Duodenal mucosa (tissue), 2 donors: ENCODE measurements around the gene TUBA4B.
"Not testable (repeated sequence)": the region's sequence is repeated elsewhere in the genome, so short reads cannot be mapped to it uniquely, and the experiment has no call there.

ENCODE experiments used
- H3K27ac ChIP-seq: one replicate; pipeline ENCODE4 v1.7.0; 2013; ENCODE audit warnings: low read depth, low read length
- H3K27me3 ChIP-seq, 2 donors: one replicate each; pipeline ENCODE4 v1.7.0; 2013; ENCODE audit warnings: low read length in 2 of 2, control low read depth in 1 of 2; ENCODE audit not compliant: insufficient read depth in 2 of 2, control insufficient read depth in 1 of 2
- H3K36me3 ChIP-seq, 2 donors: one replicate each; pipeline ENCODE4 v1.7.0; 2013; ENCODE audit warnings: low read length in 2 of 2, control low read depth in 1 of 2; ENCODE audit not compliant: insufficient read depth in 2 of 2, control insufficient read depth in 1 of 2
- H3K4me1 ChIP-seq, 2 donors: one replicate each; pipeline ENCODE4 v1.7.0; 2013; ENCODE audit warnings: low read length in 2 of 2, control low read depth in 1 of 2; ENCODE audit not compliant: insufficient read depth in 2 of 2, control insufficient read depth in 1 of 2
- H3K4me3 ChIP-seq, 2 donors: one replicate each; pipeline ENCODE4 v1.7.0; 2013; ENCODE audit warnings: low read length in 2 of 2, low read depth in 1 of 2
- H3K9ac ChIP-seq, 2 donors: one replicate each; pipeline ENCODE4 v1.7.0; 2013; ENCODE audit warnings: low read length in 2 of 2, low read depth in 1 of 2
- H3K9me3 ChIP-seq, 2 donors: one replicate each; pipeline ENCODE4 v1.7.0; 2013; ENCODE audit warnings: low read length in 2 of 2, control low read depth in 1 of 2; ENCODE audit not compliant: control insufficient read depth in 1 of 2

The TUBA4B gene

DNA sequence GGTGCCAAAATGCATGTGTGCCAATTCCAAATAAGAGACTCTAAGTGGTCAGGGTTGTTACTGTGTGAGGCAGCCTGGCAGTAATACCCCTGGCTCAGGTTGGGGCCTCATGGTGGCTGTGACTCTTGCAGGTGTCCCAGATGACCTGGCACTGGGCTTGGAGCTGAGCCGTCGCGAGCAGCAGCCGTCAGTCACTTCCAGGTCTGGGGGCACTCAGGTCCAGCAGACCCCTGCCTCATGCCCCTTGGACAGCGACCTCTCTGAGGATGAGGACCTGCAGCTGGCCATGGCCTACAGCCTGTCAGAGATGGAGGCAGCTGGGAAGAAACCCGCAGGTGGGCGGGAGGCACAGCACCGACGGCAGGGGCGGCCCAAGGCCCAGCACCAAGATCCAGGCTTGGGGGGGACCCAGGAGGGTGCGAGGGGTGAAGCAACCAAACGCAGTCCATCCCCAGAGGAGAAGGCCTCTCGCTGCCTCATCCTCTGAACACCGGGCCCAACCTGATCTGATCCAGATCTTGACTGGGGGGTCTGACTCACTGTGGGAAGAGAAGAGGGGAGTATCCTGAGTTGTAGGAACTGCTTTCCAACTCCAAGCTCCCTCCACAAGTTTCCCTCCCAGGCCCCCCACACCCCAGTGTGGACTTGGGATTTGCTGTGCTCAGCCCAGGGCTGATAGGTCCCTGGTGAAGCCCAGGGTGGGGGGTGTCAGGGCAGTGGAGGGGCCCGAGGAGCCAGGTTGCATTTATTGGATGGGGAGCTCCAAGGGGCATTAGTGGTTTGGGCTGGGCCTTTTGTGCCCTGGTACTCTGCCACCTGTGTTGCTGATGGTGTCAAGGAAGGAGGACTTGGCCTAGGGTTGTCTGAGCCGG lies 31.7 kb downstream of the TUBA4B start:
- no peak overlapping the region for H3K9ac ChIP-seq
- H3K27ac ChIP-seq: no peak overlapping the region
- H3K4me3 ChIP-seq: no peak overlapping the region
- H3K27me3 ChIP-seq: no peaks in the 10 kb centered on the region
- peaks cover 19 to 40% of the 10 kb centered on the region in 2 donors for H3K36me3 ChIP-seq
- peaks cover 6 to 9% of the 10 kb centered on the region in 2 donors for H3K4me1 ChIP-seq
- no peaks in the 10 kb centered on the region for H3K9me3 ChIP-seq

DNA sequence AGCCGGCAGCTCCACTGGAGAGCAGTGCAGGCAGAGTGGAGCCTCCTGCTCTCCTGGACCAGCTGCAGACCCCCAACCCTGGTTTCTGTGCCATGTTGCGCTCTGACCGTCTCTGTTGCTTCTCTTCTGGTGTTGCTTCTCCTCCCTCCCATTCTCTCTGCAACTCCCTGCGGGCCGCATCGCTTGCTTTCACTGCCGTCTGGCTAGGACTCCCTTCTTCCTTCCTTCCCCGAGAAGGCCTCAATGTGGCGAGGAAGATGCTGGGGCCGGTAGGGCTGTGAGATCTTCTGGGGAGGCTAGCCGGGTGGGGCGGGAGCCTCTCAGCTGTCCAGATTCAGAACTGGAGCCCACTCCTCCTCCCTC lies 32.3 kb downstream of the TUBA4B start:
- H3K4me3 ChIP-seq: no peak overlapping the region
- H3K27ac ChIP-seq: no peak overlapping the region
- H3K4me1 ChIP-seq: peaks cover under 1 to 3% of the 10 kb centered on the region in 2 donors
- no peaks in the 10 kb centered on the region for H3K27me3 ChIP-seq
- H3K36me3 ChIP-seq: peaks cover 19 to 40% of the 10 kb centered on the region in 2 donors
- no peak overlapping the region for H3K9ac ChIP-seq
- H3K9me3 ChIP-seq: no peaks in the 10 kb centered on the region

DNA sequence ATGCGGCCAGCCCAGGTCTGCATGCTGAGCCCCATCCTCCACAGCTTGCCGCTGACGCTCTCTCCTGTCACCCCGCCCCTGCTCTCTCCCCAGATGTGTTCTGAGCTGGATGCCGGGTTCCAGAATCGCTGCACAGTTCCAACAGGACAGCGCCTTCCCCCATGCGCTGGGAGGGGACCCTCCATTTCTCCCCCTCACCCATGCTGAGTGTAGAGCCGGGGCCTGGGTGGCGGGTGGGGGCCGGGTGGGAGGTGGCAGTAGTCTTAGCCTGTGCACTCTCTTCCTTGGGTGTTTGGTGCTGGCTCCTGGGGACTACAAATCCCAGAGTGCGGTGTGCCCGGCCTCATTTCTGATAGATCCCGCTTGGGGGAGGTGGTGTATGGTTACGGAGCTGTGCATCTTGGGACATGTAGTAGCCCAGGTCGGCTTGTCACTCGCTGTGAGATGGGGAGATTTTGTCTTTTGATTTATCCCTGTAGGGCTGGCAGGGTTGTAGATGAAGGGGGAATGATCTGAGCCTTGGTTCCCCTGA lies 32.9 kb downstream of the TUBA4B start:
- H3K9me3 ChIP-seq: no peaks in the 10 kb centered on the region
- H3K27ac ChIP-seq: no peak overlapping the region
- no peak overlapping the region for H3K9ac ChIP-seq
- peaks cover 19 to 36% of the 10 kb centered on the region in 2 donors for H3K36me3 ChIP-seq
- no peaks in the 10 kb centered on the region for H3K4me1 ChIP-seq
- no peak overlapping the region for H3K4me3 ChIP-seq
- H3K27me3 ChIP-seq: no peaks in the 10 kb centered on the region

DNA sequence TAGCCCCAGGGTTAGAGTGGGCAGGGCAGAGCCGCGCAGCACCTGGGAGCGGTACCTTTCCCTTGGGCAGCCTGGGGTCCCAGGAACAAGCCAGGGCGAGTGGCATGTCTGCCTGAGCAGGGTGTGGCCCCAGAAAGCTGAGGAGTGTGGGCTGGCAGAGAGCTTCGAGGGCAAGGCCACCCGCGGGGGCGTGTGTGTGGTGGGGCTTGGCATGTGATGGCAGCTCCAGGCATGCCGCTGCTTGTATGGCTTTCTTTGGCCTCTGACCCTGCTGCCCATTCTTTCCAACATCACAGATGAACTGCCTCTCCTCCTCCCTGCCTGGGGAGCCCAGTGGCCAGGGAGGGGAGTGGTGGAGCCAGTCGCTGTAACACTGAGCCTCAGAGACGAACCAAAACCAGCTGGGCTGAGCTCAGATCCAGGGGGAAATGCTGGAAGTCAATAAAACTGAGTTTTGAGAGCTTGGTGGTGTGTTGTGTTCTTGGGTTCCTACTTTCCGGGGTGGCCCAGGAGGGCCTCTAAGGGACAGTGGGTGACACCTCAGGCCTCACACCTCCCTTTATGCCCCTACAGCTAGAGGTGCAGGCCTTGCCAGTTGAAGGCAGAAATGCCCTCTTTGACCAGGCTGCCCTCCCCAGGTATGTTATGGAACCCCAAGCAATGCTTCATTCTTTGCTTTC lies 33.5 kb downstream of the TUBA4B start:
- Histone ChIP-seq H3K9me3 (no peaks in the 10 kb centered on the region), H3K27ac (no peak overlapping the region), H3K4me3 (no peak overlapping the region), H3K9ac (no peak overlapping the region), H3K27me3 (no peaks in the 10 kb centered on the region), H3K36me3 (peaks cover 19 to 31% of the 10 kb centered on the region in 2 donors), H3K4me1 (no peaks in the 10 kb centered on the region)

DNA sequence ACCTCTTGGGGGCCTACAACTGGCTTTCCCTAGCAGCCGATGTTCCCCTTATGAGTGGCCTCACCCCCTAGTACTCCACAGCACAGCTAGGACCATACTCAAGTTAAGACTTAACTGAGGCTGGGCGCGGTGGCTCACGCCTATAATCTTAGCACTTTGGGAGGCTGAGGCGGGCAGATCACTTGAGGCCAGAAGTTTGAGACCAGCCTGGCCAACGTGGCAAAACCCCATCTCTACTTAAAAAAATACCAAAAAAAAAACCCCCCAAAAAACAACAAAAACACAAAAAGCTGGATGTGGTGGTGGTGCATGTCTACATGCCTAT lies 34.0 kb downstream of the TUBA4B start:
- not testable (repeated sequence) for H3K4me1 ChIP-seq, H3K27ac ChIP-seq, H3K9me3 ChIP-seq, H3K27me3 ChIP-seq, H3K9ac ChIP-seq, H3K4me3 ChIP-seq
- peaks cover 19 to 30% of the 10 kb centered on the region in 2 donors for H3K36me3 ChIP-seq

DNA sequence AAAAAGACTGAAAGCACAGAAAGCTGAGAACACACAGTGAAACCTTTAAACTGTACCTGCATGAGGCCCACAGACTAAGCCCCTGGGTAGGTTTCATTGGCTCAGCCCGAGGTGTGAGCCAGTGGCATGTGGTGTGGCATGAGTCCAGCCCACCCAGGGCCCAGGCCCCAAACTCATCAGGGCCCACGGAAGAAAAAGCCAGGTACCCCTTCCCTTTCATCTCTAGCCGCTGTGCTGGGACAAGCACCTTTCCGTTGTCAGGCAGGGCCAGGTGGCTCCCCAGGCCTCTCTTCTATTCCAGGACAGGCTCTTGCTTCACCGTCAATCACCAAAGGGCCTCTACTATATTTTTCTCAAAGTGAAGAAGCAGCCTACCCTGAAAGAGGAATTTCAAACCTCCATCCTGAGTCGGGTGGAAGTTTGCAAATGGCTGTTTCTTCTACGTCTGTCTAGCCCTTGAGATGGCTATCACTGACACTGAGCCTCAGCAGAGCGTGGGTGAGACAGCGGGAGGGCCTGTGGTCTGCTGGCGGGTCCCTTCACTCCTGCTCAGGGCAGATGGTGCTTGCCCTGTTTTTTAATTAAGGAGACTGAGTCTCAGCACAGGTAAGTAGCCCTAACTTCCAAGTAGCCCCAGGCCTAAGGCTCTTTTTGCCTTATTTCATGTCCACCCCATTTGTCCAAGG lies 34.7 kb downstream of the TUBA4B start:
- Histone ChIP-seq H3K4me3 (no peak overlapping the region), H3K27me3 (no peaks in the 10 kb centered on the region), H3K36me3 (peaks cover 14 to 26% of the 10 kb centered on the region in 2 donors), H3K27ac (no peak overlapping the region), H3K9me3 (no peaks in the 10 kb centered on the region), H3K9ac (no peak overlapping the region), H3K4me1 (no peaks in the 10 kb centered on the region)

DNA sequence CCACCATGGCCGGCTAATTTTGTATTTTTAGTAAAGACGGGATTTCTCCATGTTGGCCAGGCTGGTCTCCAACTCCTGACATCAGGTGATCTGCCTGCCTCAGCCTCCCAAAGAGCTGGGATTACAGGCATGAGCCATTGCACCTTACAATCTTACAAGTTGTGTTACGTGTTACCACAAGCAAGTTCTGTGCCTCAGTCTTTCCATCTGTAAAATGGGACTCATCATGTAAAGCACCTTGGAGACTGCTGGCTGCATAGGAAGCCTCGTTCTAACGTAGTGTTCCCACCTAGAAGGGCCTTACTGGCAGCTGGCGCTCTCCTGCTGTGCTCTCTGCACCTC lies 36.1 kb downstream of the TUBA4B start:
- no peaks in the 10 kb centered on the region for H3K27me3 ChIP-seq
- H3K9me3 ChIP-seq: no peaks in the 10 kb centered on the region
- H3K4me1 ChIP-seq: peaks cover 1 to 2% of the 10 kb centered on the region in 2 donors
- no peak overlapping the region for H3K4me3 ChIP-seq
- no peak overlapping the region for H3K9ac ChIP-seq
- peaks cover 4 to 21% of the 10 kb centered on the region in 2 donors for H3K36me3 ChIP-seq
- H3K27ac ChIP-seq: no peak overlapping the region

DNA sequence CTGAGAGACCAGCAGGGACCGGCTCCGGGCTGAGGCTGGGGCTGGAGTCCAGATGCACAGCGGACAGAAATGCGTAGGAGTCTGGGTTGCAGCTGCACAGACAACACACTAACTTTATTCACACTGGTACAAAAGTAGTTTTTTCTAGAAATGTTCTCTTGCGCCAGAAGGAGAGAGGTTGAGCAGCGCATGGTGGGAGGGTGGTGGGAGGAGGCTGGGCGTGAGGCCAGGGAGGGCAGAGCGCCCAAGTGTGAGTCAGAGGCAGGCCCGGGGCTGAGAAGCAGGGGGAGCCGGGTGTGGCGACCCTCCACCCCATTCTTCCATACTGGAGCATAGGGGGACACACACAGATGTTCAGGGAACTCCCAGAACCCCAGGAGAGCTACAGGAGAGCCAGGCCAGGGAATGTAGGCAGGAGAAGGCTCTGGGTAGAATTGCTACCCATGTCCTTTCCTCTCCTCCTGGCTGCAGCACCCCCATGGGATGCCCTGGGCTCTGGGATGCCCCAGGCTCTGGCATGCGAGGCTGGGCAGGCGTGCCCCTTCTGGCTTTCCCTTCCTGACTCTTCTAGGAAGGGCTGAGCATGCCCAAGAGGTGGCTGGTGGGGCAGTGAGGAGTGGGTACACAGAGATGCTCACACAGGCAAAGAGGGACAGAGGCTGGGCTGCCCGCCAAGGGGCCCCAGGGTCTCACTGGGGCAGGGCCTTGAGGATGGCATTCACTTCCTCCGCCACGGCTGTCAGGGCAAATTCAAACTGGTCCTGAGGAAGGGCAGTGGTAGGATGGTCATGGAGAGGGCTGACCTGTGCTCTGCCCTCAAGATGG lies 36.7 kb downstream of the TUBA4B start:
- Histone ChIP-seq H3K4me1 (peaks cover 6% of the 10 kb centered on the region in 2 donors), H3K27me3 (no peaks in the 10 kb centered on the region), H3K9ac (no peak overlapping the region), H3K4me3 (no peak overlapping the region), H3K36me3 (peaks cover 4 to 15% of the 10 kb centered on the region in 2 donors), H3K27ac (peak overlapping the region; percentile 32), H3K9me3 (no peaks in the 10 kb centered on the region)

DNA sequence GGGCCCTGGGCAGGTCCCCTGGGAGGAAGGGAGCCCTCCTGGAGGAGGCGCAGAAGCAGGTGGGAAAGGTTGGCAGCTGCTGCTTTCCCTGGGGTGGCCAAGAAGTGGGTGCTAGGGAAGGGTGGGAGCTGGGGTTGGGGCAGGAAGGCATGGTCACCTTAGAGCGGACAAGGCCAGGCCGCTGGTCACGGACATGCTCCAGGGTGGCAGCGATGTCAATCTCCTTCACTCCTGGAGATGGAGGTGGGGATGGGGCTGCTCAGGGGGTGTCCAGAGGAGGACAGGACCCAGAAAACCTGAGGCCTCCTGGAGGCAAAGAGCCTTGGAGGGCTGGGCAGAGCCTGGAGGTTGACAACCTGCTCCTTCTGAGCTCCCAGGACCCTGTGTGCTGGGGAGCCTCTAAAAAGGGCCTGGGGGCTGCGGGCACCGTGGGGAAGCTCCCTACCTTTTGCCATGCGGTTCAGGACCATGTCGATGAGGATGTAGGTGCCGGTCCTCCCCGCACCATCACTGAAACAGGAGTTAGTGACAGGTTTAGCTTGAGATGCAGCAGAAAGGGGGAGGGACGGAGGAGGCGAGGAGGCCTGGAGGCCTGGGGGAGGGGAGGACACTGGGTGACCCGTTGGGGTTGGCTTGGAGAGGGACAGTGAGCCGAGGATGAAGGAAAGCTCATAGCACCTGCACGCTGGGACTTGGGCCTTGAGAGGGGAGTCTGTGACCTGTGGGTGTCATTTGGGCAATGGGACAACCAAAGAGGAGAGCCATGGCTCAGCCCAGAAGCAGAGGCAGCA lies 37.5 kb downstream of the TUBA4B start:
- Histone ChIP-seq H3K4me1 (peaks cover 10% of the 10 kb centered on the region in 2 donors), H3K4me3 (no peak overlapping the region), H3K27me3 (no peaks in the 10 kb centered on the region), H3K36me3 (peaks cover 0 to 7% of the 10 kb centered on the region in 2 donors), H3K27ac (no peak overlapping the region), H3K9me3 (no peaks in the 10 kb centered on the region), H3K9ac (no peak overlapping the region)
